SK-N-SH (cell line): ENCODE results near the gene HOTAIR. TPM values are rescaled to one million over a fixed set of nuclear protein-coding genes. Genes with fewer than 3 reads are reported as not detected.

Experiments used
- CTCF ChIA-PET: fragments of 300-600, 350-600 bp; formaldehyde crosslinking; extraction: SDS; loops from one replicate; lab custom pipeline; 2021; lab: Yijun Ruan, JAX
- POLR2A ChIA-PET: fragments of 350-600 bp; sonication (Branson Sonifier 250); formaldehyde crosslinking; extraction: SDS; loops from one replicate; lab custom pipeline; 2020; ENCODE audit warnings: antibody characterized with exemption, inconsistent platforms; lab: Yijun Ruan, JAX
- DNase-seq: peaks from one replicate; pipeline ENCODE4 v3.0.0; 2012
- H2AFZ ChIP-seq: fragments of 200-600 bp; sonication (generic); 2 replicates; pipeline ENCODE4 v1.8.1; 2016; ENCODE audit warnings: antibody characterized with exemption, mild to moderate bottlenecking, low read depth
- H3F3A ChIP-seq: fragments of 200-600 bp; sonication (generic); replicated peaks from 2 replicates; pipeline ENCODE3; 2016; ENCODE audit warnings: antibody characterized with exemption, mild to moderate bottlenecking; ENCODE audit not compliant: insufficient read depth
- H3K27ac ChIP-seq, 2 experiments: fragments of 200-500 bp in 1 of 2; fragments of 200-600 bp in 1 of 2; sonication (Bioruptor generic) in 1 of 2; sonication (generic), shearing (Covaris generic) in 1 of 2; 2 replicates each; pipeline versions ENCODE4 v1.5.1 to v1.6.1; 2014 to 2016; ENCODE audit warnings: low read depth in 2 of 2, inconsistent platforms in 1 of 2, low read length in 1 of 2, mild to moderate bottlenecking in 1 of 2, mixed read lengths in 1 of 2
- H3K27me3 ChIP-seq: fragments of 200-600 bp; sonication (generic), shearing (Covaris generic); 2 replicates; pipeline ENCODE4 v1.6.1; 2016; ENCODE audit warnings: mixed run types; ENCODE audit not compliant: insufficient read depth
- H3K36me3 ChIP-seq, 2 experiments: fragments of 200-500 bp in 1 of 2; fragments of 200-600 bp in 1 of 2; sonication (Bioruptor generic) in 1 of 2; sonication (generic) in 1 of 2; replicated peaks in 1 of 2; 2 replicates each; pipeline versions ENCODE3 to v1.5.1; 2014 to 2016; ENCODE audit warnings: low read length in 1 of 2, mild to moderate bottlenecking in 1 of 2; ENCODE audit not compliant: insufficient read depth in 2 of 2, control insufficient read depth in 1 of 2
- H3K4me1 ChIP-seq, 2 experiments: fragments of 200-500 bp in 1 of 2; fragments of 200-600 bp in 1 of 2; sonication (Bioruptor generic) in 1 of 2; sonication (generic), shearing (Covaris generic) in 1 of 2; 2 replicates each; pipeline versions ENCODE4 v1.5.1 to v1.6.1; 2014 to 2016; ENCODE audit warnings: low read depth in 1 of 2, low read length in 1 of 2, mixed run types in 1 of 2; ENCODE audit not compliant: insufficient read depth in 2 of 2, control insufficient read depth in 1 of 2
- H3K4me2 ChIP-seq: fragments of 200-600 bp; sonication (generic), shearing (Covaris generic); 2 replicates; pipeline ENCODE4 v1.6.1; 2017; ENCODE audit warnings: mixed run types
- H3K4me3 ChIP-seq, 2 experiments: fragments of 200-500 bp in 1 of 2; fragments of 200-600 bp in 1 of 2; sonication (Bioruptor generic) in 1 of 2; sonication (generic), shearing (Covaris generic) in 1 of 2; 2 replicates each; pipeline versions ENCODE4 v1.5.1 to v1.8.1; 2014 to 2016; ENCODE audit warnings: low read depth in 2 of 2, inconsistent platforms in 1 of 2, low read length in 1 of 2, mild to moderate bottlenecking in 1 of 2, mixed read lengths in 1 of 2, moderate library complexity in 1 of 2
- H3K79me2 ChIP-seq: fragments of 200-600 bp; sonication (generic); 2 replicates; pipeline ENCODE4 v1.8.1; 2017; ENCODE audit warnings: mild to moderate bottlenecking; ENCODE audit not compliant: insufficient read depth
- H3K9ac ChIP-seq: fragments of 200-600 bp; sonication (generic); 2 replicates; pipeline ENCODE4 v1.6.1; 2017; ENCODE audit warnings: mixed run types
- H3K9me2 ChIP-seq: fragments of 200-600 bp; sonication (generic); 2 replicates; pipeline ENCODE4 v1.6.1; 2017; ENCODE audit warnings: mixed run types
- H3K9me3 ChIP-seq: fragments of 200-600 bp; sonication (generic); 2 replicates; pipeline ENCODE4 v1.6.1; 2017; ENCODE audit warnings: mixed run types, mild to moderate bottlenecking, moderate library complexity
- H4K20me1 ChIP-seq: fragments of 200-600 bp; sonication (generic); 2 replicates; pipeline ENCODE4 v1.6.1; 2017; ENCODE audit warnings: mild to moderate bottlenecking, mixed run types; ENCODE audit not compliant: insufficient read depth
- CHD2 ChIP-seq: fragments of 150-350 bp; IDR thresholded peaks from 2 replicates; pipeline ENCODE4 v1.6.1; 2018; ENCODE audit warnings: low read length; ENCODE audit not compliant: partially characterized antibody
- CTCF ChIP-seq: fragments of 200-600 bp; sonication (generic); IDR thresholded peaks from 2 replicates; pipeline ENCODE4 v1.6.1; 2017; ENCODE audit warnings: antibody characterized with exemption, mild to moderate bottlenecking, moderate library complexity
- ELF1 ChIP-seq: IDR thresholded peaks from 2 replicates; pipeline ENCODE4 v1.4.0; 2012
- EZH2phosphoT487 ChIP-seq: fragments of 200-600 bp; sonication (generic); IDR thresholded peaks from 2 replicates; pipeline ENCODE4 v1.6.1; 2017; ENCODE audit warnings: low read depth, mixed run types, mild to moderate bottlenecking, antibody characterized with exemption, moderate library complexity, borderline replicate concordance
- FOSL2 ChIP-seq: IDR thresholded peaks from 2 replicates; pipeline ENCODE4 v1.4.0; 2012; ENCODE audit warnings: low read depth, mild to moderate bottlenecking, moderate library complexity, borderline replicate concordance
- FOXJ3 ChIP-seq: sonication (generic); formaldehyde crosslinking; IDR thresholded peaks from 2 replicates; pipeline ENCODE4 v1.5.1; 2020; ENCODE audit warnings: mild to moderate bottlenecking, missing genetic modification reagents
- FOXM1 ChIP-seq: IDR thresholded peaks from 2 replicates; pipeline ENCODE4 v1.4.0; 2012; ENCODE audit warnings: low read depth, mild to moderate bottlenecking
- GABPA ChIP-seq: IDR thresholded peaks from 2 replicates; pipeline ENCODE4 v1.4.0; 2012; ENCODE audit warnings: low read depth, mild to moderate bottlenecking
- GATA2 ChIP-seq: sonication (generic); formaldehyde crosslinking; IDR thresholded peaks from 2 replicates; pipeline ENCODE4 v1.5.0; 2020; ENCODE audit warnings: mild to moderate bottlenecking, missing genetic modification reagents
- JUND ChIP-seq: IDR thresholded peaks from 2 replicates; pipeline ENCODE4 v1.4.0; 2012
- MEF2A ChIP-seq: IDR thresholded peaks from 2 replicates; pipeline ENCODE4 v1.4.0; 2012; ENCODE audit warnings: low read depth, borderline replicate concordance
- NFIC ChIP-seq: IDR thresholded peaks from 2 replicates; pipeline ENCODE4 v1.4.0; 2012; ENCODE audit warnings: borderline replicate concordance
- NRF1 ChIP-seq: IDR thresholded peaks from 2 replicates; pipeline ENCODE4 v1.6.1; 2012; ENCODE audit warnings: low read depth, mild to moderate bottlenecking, low read length
- PBX3 ChIP-seq: IDR thresholded peaks from 2 replicates; pipeline ENCODE4; 2012
- RCOR1 ChIP-seq: fragments of 150-350 bp; IDR thresholded peaks from 2 replicates; pipeline ENCODE4 v1.6.1; 2017; ENCODE audit warnings: antibody characterized with exemption, low read length
- REST ChIP-seq: IDR thresholded peaks from 2 replicates; pipeline ENCODE4 v1.6.1; 2012; ENCODE audit warnings: mild to moderate bottlenecking, low read depth, low read length, moderate library complexity
- TCF12 ChIP-seq: IDR thresholded peaks from 2 replicates; pipeline ENCODE4 v1.4.0; 2012
- USF2 ChIP-seq: fragments of 150-350 bp; IDR thresholded peaks from 2 replicates; pipeline ENCODE4 v1.6.1; 2017; ENCODE audit warnings: antibody characterized with exemption, low read length, low read depth, borderline replicate concordance
- YY1 ChIP-seq: IDR thresholded peaks from 2 replicates; pipeline ENCODE4 v1.4.0; 2012; ENCODE audit warnings: low read depth, mild to moderate bottlenecking
- WGBS: methylation state at CpG from one replicate; pipeline ENCODE4 v1.1.6; 2017; ENCODE audit warnings: low lambda C conversion rate; 5-methylcytosine and 5-hydroxymethylcytosine counted together
- polyA plus RNA-seq, 3 experiments: library from polyadenylated mRNA; depleted of rRNA; stranded (reverse); fragments of >200 nt; gene quantifications; 2 replicates each; pipeline ENCODE4 v1.2.3, GENCODE V29; 2012

HOTAIR gene
- polyA plus RNA-seq, 1 of the 3 experiments (the other 2 are of a cell fraction), result not detected

GRCh38 chr12:53968214-53969127, 6.3 kb downstream of the HOTAIR start:
- WGBS, result 26% methylated on average over 21 of the region's 24 CpGs
- no peak overlapping the region for H3K4me2 ChIP-seq
- ChIA-PET POLR2A (no interaction called here), CTCF (interaction anchor here (0.9 to 12.7 kb wide), 5 partner anchors 15 to 431 kb away, joined by 3 to 134 read pairs (median 4); partner anchors contain the start of genes HOXC10 and HOXC13)
- no peak overlapping the region for H3K4me3 ChIP-seq
- TF ChIP-seq FOSL2, result no peak
- TF ChIP-seq TCF12, result no peak
- TF ChIP-seq PBX3, result no peak
- no peak for TF ChIP-seq NFIC
- no peak for TF ChIP-seq CHD2
- H3F3A ChIP-seq, result peaks cover 3% of the 10 kb centered on the region
- no peaks in the 10 kb centered on the region for H3K9me3 ChIP-seq
- no peaks in the 10 kb centered on the region for H3K79me2 ChIP-seq
- no peaks in the 10 kb centered on the region for H3K36me3 ChIP-seq
- H3K27me3 ChIP-seq, result peaks cover 100% of the 10 kb centered on the region
- H3K9ac ChIP-seq, result no peak overlapping the region
- no peak for DNase-seq
- H3K4me1 ChIP-seq, result no peaks in the 10 kb centered on the region; a peak in 1 of 4 replicates
- H3K27ac ChIP-seq, result no peak overlapping the region
- H3K9me2 ChIP-seq, result no peaks in the 10 kb centered on the region
- H2AFZ ChIP-seq, result no peak overlapping the region
- peaks cover 14% of the 10 kb centered on the region; the same call in 1 of the 2 replicates for H4K20me1 ChIP-seq

- Histone ChIP-seq H3K4me3 (no peak overlapping the region), H3K27me3 (peaks cover 100% of the 10 kb centered on the region), H3K4me2 (no peak overlapping the region), H4K20me1 (peaks cover 14% of the 10 kb centered on the region; the same call in 1 of the 2 replicates), H3F3A (peaks cover 3% of the 10 kb centered on the region), H3K36me3 (no peaks in the 10 kb centered on the region), H3K9ac (no peak overlapping the region), H3K27ac (no peak overlapping the region), H3K79me2 (no peaks in the 10 kb centered on the region), H3K9me2 (no peaks in the 10 kb centered on the region), H3K9me3 (no peaks in the 10 kb centered on the region), H3K4me1 (no peaks in the 10 kb centered on the region; a peak in 1 of 4 replicates), H2AFZ (no peak overlapping the region)
- WGBS, result 7% methylated on average over 5 of the region's 5 CpGs
- ChIA-PET POLR2A (no interaction called here), CTCF (interaction anchor here (1.0 to 12.7 kb wide), 6 partner anchors 14 to 432 kb away, joined by 3 to 134 read pairs (median 4); partner anchors contain the start of gene HOXC10)
- DNase-seq, result no peak
- no peak for TF ChIP-seq FOXJ3 (CRISPR knock-in tag)
- no peak for TF ChIP-seq YY1
- TF ChIP-seq REST, result no peak
- TF ChIP-seq TCF12, result no peak
- TF ChIP-seq EZH2phosphoT487, result no peak
- TF ChIP-seq MEF2A, result no peak
- no peak for TF ChIP-seq FOSL2
- TF ChIP-seq RCOR1, result no peak
- no peak for TF ChIP-seq GATA2 (CRISPR knock-in tag)
- TF ChIP-seq USF2, result no peak
- TF ChIP-seq CTCF, result no peak
- no peak for TF ChIP-seq GABPA
- no peak for TF ChIP-seq NFIC
- TF ChIP-seq ELF1, result no peak
- TF ChIP-seq FOXM1, result no peak
- TF ChIP-seq JUND, result no peak
- TF ChIP-seq NRF1, result no peak
- TF ChIP-seq CHD2, result no peak
Observed at GRCh38 chr12:53967421-53967925, 7.3 kb downstream of the HOTAIR start.
